PC-9 (cell line): Measurements from ENCODE around the gene SCARB1.

Experiments
- EZH2 ChIP-seq: fragments of 200-600 bp; sonication (generic); IDR thresholded peaks from 2 replicates; pipeline ENCODE4 v1.8.0; 2017; ENCODE audit warnings: antibody characterized with exemption, low read depth
- TF ChIP-seq, protein P1 (sequence below): fragments of 200-600 bp; sonication (generic); conservative IDR thresholded peaks from 2 replicates; pipeline ENCODE4 v1.6.1; 2017; ENCODE audit warnings: mixed run types, antibody characterized with exemption, mild to moderate bottlenecking, moderate library complexity

DNA sequence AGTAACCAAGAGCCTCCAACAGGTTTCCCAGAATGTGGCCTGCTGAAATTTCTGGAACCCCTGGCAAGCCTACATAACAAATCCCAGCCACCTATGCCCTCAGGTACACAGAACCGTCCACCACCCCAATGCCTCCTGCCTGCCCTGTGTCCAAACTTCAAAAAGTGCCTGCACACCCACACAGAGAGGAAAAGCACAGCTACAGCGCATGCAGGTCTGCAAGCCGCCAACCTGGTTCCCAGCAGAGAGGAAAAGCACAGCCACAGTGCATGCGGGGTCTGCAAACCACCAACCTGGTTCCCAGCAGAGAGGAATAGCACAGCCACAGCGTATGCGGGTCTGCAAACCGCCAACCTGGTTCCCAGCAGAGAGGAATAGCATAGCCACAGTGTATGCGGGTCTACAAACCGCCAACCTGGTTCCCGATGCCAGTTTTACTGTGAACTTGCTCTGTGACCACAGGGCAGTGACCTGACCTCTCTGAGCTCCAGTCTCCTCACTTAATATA is 113.5 kb downstream of the SCARB1 start:
- TF ChIP-seq, protein P1, sequence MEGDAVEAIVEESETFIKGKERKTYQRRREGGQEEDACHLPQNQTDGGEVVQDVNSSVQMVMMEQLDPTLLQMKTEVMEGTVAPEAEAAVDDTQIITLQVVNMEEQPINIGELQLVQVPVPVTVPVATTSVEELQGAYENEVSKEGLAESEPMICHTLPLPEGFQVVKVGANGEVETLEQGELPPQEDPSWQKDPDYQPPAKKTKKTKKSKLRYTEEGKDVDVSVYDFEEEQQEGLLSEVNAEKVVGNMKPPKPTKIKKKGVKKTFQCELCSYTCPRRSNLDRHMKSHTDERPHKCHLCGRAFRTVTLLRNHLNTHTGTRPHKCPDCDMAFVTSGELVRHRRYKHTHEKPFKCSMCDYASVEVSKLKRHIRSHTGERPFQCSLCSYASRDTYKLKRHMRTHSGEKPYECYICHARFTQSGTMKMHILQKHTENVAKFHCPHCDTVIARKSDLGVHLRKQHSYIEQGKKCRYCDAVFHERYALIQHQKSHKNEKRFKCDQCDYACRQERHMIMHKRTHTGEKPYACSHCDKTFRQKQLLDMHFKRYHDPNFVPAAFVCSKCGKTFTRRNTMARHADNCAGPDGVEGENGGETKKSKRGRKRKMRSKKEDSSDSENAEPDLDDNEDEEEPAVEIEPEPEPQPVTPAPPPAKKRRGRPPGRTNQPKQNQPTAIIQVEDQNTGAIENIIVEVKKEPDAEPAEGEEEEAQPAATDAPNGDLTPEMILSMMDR = no peak
- no peak for TF ChIP-seq EZH2
